ENCODE data around the gene BCAS2. TPM values are rescaled to one million over a fixed set of nuclear protein-coding genes. Genes with fewer than 3 reads are reported as not detected.
A peak's percentile ranks its signal among the peaks of the same experiment; 100 is the strongest.

Gene BCAS2
- total RNA-seq, 1 experiment from 2014 or later, result 30.1 TPM

DNA sequence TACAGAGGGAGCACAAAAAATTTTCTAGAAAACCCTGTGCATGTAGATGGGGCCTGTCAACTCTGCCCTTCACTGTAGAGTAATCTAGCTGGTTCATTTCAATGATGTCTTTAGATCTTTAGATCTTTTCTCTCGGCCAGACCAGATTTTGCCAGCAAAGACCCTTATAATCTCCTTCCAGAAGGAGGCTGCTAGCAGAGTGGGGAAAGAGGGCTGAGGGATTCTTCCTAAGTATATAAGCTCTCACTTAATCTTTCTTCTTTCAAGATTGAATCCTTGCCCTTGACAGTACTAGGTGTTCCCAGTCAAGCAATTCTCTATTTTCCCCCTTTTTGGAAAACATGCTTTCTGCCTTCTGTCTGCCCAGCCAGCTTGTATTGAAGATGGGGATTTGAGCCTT lies 34.3 kb downstream of the BCAS2 start:
- H3K36me3 ChIP-seq (ENCODE audit: control insufficient read depth, insufficient read depth, low read length), result no peaks in the 10 kb centered on the region
- H3K36me3 Mint-ChIP-seq (ENCODE audit: insufficient read depth, unreplicated experiment), result no peaks in the 10 kb centered on the region
- intact Hi-C loops (cut with micrococcal nuclease; ENCODE audit: unreplicated experiment), result no loop called here
- no peak overlapping the region for H3K27ac Mint-ChIP-seq (ENCODE audit: unreplicated experiment)
- no peaks in the 10 kb centered on the region for H3K9me3 Mint-ChIP-seq (ENCODE audit: unreplicated experiment)
- no TSS peak for BruUV-seq (replicated peaks)
- ChIA-PET POLR2A (no interaction called here), CTCF (no interaction called here)
- TF ChIP-seq CTCF (IDR thresholded peaks at IDR 0.05; ENCODE audit: insufficient read depth in 1 of 2, low read depth in 1 of 2, low read length in 1 of 2, severe bottlenecking in 1 of 2, unreplicated experiment in 1 of 2), result no peak
- H3K9me3 ChIP-seq, result no peaks in the 10 kb centered on the region
- no peaks in the 10 kb centered on the region for H3K27me3 ChIP-seq (replicated peaks; ENCODE audit: control insufficient read depth, insufficient read depth, low read length)
- H3K4me3 ChIP-seq (ENCODE audit: low read depth, low read length), result no peak overlapping the region
- 0 out of 2 replicates have a peak, but pooled peaks cover 6% of the 10 kb centered on the region for H3K4me1 ChIP-seq
- no peaks in the 10 kb centered on the region for H3K27me3 Mint-ChIP-seq (ENCODE audit: insufficient read depth, unreplicated experiment)
- peaks cover 13% of the 10 kb centered on the region for H3K4me1 Mint-ChIP-seq (ENCODE audit: low read depth, unreplicated experiment)
- no peak for DNase-seq
- no peak overlapping the region for H3K4me3 Mint-ChIP-seq (ENCODE audit: unreplicated experiment)

GRCh38 chr1:114545796-114546195 lies 35.6 kb downstream of the BCAS2 start:
- BruUV-seq (replicated peaks), result no TSS peak
- no peaks in the 10 kb centered on the region for H3K27me3 Mint-ChIP-seq (ENCODE audit: insufficient read depth, unreplicated experiment)
- no peaks in the 10 kb centered on the region for H3K9me3 Mint-ChIP-seq (ENCODE audit: unreplicated experiment)
- peak in 1 of 2 experiments; percentile 37 for DNase-seq
- Histone ChIP-seq H3K4me1 (peaks cover 3% of the 10 kb centered on the region; the same call in 1 of the 2 replicates), H3K27me3 (replicated peaks; ENCODE audit: control insufficient read depth, insufficient read depth, low read length) (no peaks in the 10 kb centered on the region), H3K9me3 (no peaks in the 10 kb centered on the region), H3K4me3 (ENCODE audit: low read depth, low read length) (no peak overlapping the region), H3K36me3 (ENCODE audit: control insufficient read depth, insufficient read depth, low read length) (no peaks in the 10 kb centered on the region)
- intact Hi-C loops (cut with micrococcal nuclease; ENCODE audit: unreplicated experiment), result no loop called here
- peaks cover 14% of the 10 kb centered on the region for H3K4me1 Mint-ChIP-seq (ENCODE audit: low read depth, unreplicated experiment)
- no peaks in the 10 kb centered on the region for H3K36me3 Mint-ChIP-seq (ENCODE audit: insufficient read depth, unreplicated experiment)
- TF ChIP-seq CTCF (IDR thresholded peaks at IDR 0.05; ENCODE audit: insufficient read depth in 1 of 2, low read depth in 1 of 2, low read length in 1 of 2, severe bottlenecking in 1 of 2, unreplicated experiment in 1 of 2), result no peak
- H3K4me3 Mint-ChIP-seq (ENCODE audit: unreplicated experiment), result no peak overlapping the region
- POLR2A ChIA-PET, result no interaction called here
- no peak overlapping the region for H3K27ac Mint-ChIP-seq (ENCODE audit: unreplicated experiment)
- CTCF ChIA-PET, result no interaction called here

DNA sequence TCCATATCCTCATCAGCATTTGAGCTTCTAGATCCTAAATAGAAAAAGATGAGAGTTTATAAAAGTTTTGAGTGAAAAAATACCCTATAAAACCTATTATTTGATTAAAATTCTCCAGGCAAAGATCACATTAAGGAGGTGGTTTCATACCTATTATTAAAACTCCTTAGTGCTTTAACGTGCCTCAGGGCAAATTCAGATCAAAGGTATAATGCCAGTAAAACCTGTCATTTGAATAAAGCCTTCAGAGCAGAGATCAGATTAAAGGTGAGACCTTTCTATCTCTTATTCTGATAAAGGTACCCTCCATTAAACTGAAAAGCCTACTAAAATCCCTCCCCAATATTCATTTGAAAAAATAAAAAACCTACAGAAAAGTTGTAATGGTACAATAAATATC lies 36.1 kb downstream of the BCAS2 start:
- CTCF ChIA-PET, result no interaction called here
- H3K9me3 ChIP-seq, result no peaks in the 10 kb centered on the region
- no TSS peak for BruUV-seq (replicated peaks)
- POLR2A ChIA-PET, result no interaction called here
- intact Hi-C loops (cut with micrococcal nuclease; ENCODE audit: unreplicated experiment), result no loop called here
- H3K9me3 Mint-ChIP-seq (ENCODE audit: unreplicated experiment), result no peaks in the 10 kb centered on the region
- H3K4me1 Mint-ChIP-seq (ENCODE audit: low read depth, unreplicated experiment), result peaks cover 19% of the 10 kb centered on the region
- no peak overlapping the region for H3K27ac Mint-ChIP-seq (ENCODE audit: unreplicated experiment)
- H3K36me3 Mint-ChIP-seq (ENCODE audit: insufficient read depth, unreplicated experiment), result no peaks in the 10 kb centered on the region
- H3K4me1 ChIP-seq, result peaks cover 7% of the 10 kb centered on the region; the same call in 1 of the 2 replicates
- DNase-seq, result no peak
- no peaks in the 10 kb centered on the region for H3K27me3 ChIP-seq (replicated peaks; ENCODE audit: control insufficient read depth, insufficient read depth, low read length)
- no peaks in the 10 kb centered on the region for H3K36me3 ChIP-seq (ENCODE audit: control insufficient read depth, insufficient read depth, low read length)
- TF ChIP-seq CTCF (IDR thresholded peaks at IDR 0.05; ENCODE audit: insufficient read depth in 1 of 2, low read depth in 1 of 2, low read length in 1 of 2, severe bottlenecking in 1 of 2, unreplicated experiment in 1 of 2), result no peak
- no peak overlapping the region for H3K4me3 Mint-ChIP-seq (ENCODE audit: unreplicated experiment)
- H3K4me3 ChIP-seq (ENCODE audit: low read depth, low read length), result no peak overlapping the region
- no peaks in the 10 kb centered on the region for H3K27me3 Mint-ChIP-seq (ENCODE audit: insufficient read depth, unreplicated experiment)
